Measurements from ENCODE around the gene HDAC4.

Gene HDAC4

GRCh38 chr2:239034561-239035341 is 366.1 kb downstream of the HDAC4 start:
- Histone ChIP-seq H3K27ac (no peak overlapping the region), H3K4me3 (no peak overlapping the region)

GRCh38 chr2:239033801-239034560 is 366.8 kb downstream of the HDAC4 start:
- H3K4me3 ChIP-seq, result no peak overlapping the region

GRCh38 chr2:239029958-239030357 is 370.9 kb downstream of the HDAC4 start:
- no peak overlapping the region for H3K27ac ChIP-seq
- H3K4me3 ChIP-seq, result no peak overlapping the region

More at GRCh38 chr2:239033801-239034560, 366.8 kb downstream of the HDAC4 start:
- no peak overlapping the region for H3K27ac ChIP-seq

- H3K27ac ChIP-seq, result peak overlapping the region in 3 of 21 experiments; percentile 40 to 55 (median 50)
- H3K4me3 ChIP-seq, result no peak overlapping the region
These were observed 372.6 kb downstream of the HDAC4 start for GRCh38 chr2:239028253-239028619.

GRCh38 chr2:239027391-239028252 is 373.2 kb downstream of the HDAC4 start:
- peak overlapping the region in 6 of 21 experiments; percentile 2 to 55 (median 34) for H3K27ac ChIP-seq
- no peak overlapping the region for H3K4me3 ChIP-seq

GRCh38 chr2:239026711-239027361 is 374.0 kb downstream of the HDAC4 start:
- peak overlapping the region in 4 of 21 experiments; percentile 20 to 55 (median 45) for H3K27ac ChIP-seq

GRCh38 chr2:239025951-239026461 is 374.8 kb downstream of the HDAC4 start:
- Histone ChIP-seq H3K27ac (peak overlapping the region in 4 of 21 experiments; percentile 45 to 73 (median 58)), H3K4me3 (no peak overlapping the region)

More at GRCh38 chr2:239026711-239027361, 374.0 kb downstream of the HDAC4 start:
- no peak overlapping the region for H3K4me3 ChIP-seq

GRCh38 chr2:239025096-239025801 is 375.6 kb downstream of the HDAC4 start:
- H3K4me3 ChIP-seq, result no peak overlapping the region
- H3K27ac ChIP-seq, result peak overlapping the region in 10 of 21 experiments; percentile 29 to 73 (median 48)

- no peak overlapping the region for H3K4me3 ChIP-seq
These were observed 376.6 kb downstream of the HDAC4 start for GRCh38 chr2:239024226-239024625.

GRCh38 chr2:239022437-239023260 is 378.2 kb downstream of the HDAC4 start:
- Histone ChIP-seq H3K4me3 (no peak overlapping the region), H3K27ac (peak overlapping the region in 4 of 21 experiments; percentile 27 to 63 (median 46))

More at GRCh38 chr2:239024226-239024625, 376.6 kb downstream of the HDAC4 start:
- H3K27ac ChIP-seq, result peak overlapping the region in 5 of 21 experiments; percentile 9 to 52 (median 23)

- Histone ChIP-seq H3K27ac (peak overlapping the region in 1 of 21 experiments; percentile 48), H3K4me3 (no peak overlapping the region)
These were observed 379.0 kb downstream of the HDAC4 start for GRCh38 chr2:239021651-239022436.

- H3K4me3 ChIP-seq, result no peak overlapping the region
- no peak overlapping the region for H3K27ac ChIP-seq
These were observed 379.6 kb downstream of the HDAC4 start for GRCh38 chr2:239021224-239021623.

GRCh38 chr2:239020541-239021041 is 380.2 kb downstream of the HDAC4 start:
- H3K27ac ChIP-seq, result no peak overlapping the region
- no peak overlapping the region for H3K4me3 ChIP-seq

- Histone ChIP-seq H3K27ac (no peak overlapping the region), H3K4me3 (no peak overlapping the region)
These were observed 381.6 kb downstream of the HDAC4 start for GRCh38 chr2:239019183-239019581.

- no peak overlapping the region for H3K4me3 ChIP-seq
- H3K27ac ChIP-seq, result no peak overlapping the region
These were observed 382.3 kb downstream of the HDAC4 start for GRCh38 chr2:239018271-239019182.

Measured in skin epidermis (tissue), 12 donors.